ENCODE data around the gene WNT7B.

The WNT7B gene

GRCh38 chr22:45883811-45884170 is 93.2 kb downstream of the WNT7B start:
- H3F3A ChIP-seq (ENCODE audit: low read depth): no peaks in the 10 kb centered on the region
- H3K36me3 ChIP-seq (ENCODE audit: insufficient read depth, low read length): no peaks in the 10 kb centered on the region
- H3K4me3 ChIP-seq (ENCODE audit: low read length, poor library complexity, severe bottlenecking): no peak overlapping the region
- no peaks in the 10 kb centered on the region for H3K27me3 ChIP-seq (ENCODE audit: insufficient read depth, low read length, poor library complexity, severe bottlenecking)
- H3K9me2 ChIP-seq (replicated peaks; ENCODE audit: low read depth, low read length): no peaks in the 10 kb centered on the region
- no peaks in the 10 kb centered on the region for H3K9me3 ChIP-seq (ENCODE audit: insufficient read depth, low read depth, low read length)
- no peak overlapping the region for H3K4me2 ChIP-seq (ENCODE audit: low read depth, low read length, poor library complexity, severe bottlenecking)
- H3K4me1 ChIP-seq (ENCODE audit: insufficient read depth, low read length, poor library complexity, severe bottlenecking): no peaks in the 10 kb centered on the region
- no peak overlapping the region for H3K9ac ChIP-seq (ENCODE audit: low read depth, low read length, poor library complexity, severe bottlenecking)
- H2AFZ ChIP-seq (ENCODE audit: low read length): no peak overlapping the region
- H4K20me1 ChIP-seq (ENCODE audit: insufficient read depth, low read length, poor library complexity, severe bottlenecking): no peaks in the 10 kb centered on the region
- H3K79me2 ChIP-seq (ENCODE audit: insufficient read depth, low read length): no peaks in the 10 kb centered on the region
- TF ChIP-seq, protein P1, sequence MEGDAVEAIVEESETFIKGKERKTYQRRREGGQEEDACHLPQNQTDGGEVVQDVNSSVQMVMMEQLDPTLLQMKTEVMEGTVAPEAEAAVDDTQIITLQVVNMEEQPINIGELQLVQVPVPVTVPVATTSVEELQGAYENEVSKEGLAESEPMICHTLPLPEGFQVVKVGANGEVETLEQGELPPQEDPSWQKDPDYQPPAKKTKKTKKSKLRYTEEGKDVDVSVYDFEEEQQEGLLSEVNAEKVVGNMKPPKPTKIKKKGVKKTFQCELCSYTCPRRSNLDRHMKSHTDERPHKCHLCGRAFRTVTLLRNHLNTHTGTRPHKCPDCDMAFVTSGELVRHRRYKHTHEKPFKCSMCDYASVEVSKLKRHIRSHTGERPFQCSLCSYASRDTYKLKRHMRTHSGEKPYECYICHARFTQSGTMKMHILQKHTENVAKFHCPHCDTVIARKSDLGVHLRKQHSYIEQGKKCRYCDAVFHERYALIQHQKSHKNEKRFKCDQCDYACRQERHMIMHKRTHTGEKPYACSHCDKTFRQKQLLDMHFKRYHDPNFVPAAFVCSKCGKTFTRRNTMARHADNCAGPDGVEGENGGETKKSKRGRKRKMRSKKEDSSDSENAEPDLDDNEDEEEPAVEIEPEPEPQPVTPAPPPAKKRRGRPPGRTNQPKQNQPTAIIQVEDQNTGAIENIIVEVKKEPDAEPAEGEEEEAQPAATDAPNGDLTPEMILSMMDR (conservative IDR thresholded peaks at IDR 0.05; ENCODE audit: low read length): no peak
- no peak for TF ChIP-seq EZH2phosphoT487 (IDR thresholded peaks at IDR 0.05; ENCODE audit: borderline replicate concordance)

- no peaks in the 10 kb centered on the region for H3K4me1 ChIP-seq (ENCODE audit: insufficient read depth, low read length, poor library complexity, severe bottlenecking)
- no peak overlapping the region for H3K9ac ChIP-seq (ENCODE audit: low read depth, low read length, poor library complexity, severe bottlenecking)
- no peak overlapping the region for H2AFZ ChIP-seq (ENCODE audit: low read length)
- H3K4me3 ChIP-seq (ENCODE audit: low read length, poor library complexity, severe bottlenecking): no peak overlapping the region
- no peak overlapping the region for H3K4me2 ChIP-seq (ENCODE audit: low read depth, low read length, poor library complexity, severe bottlenecking)
- no peak for TF ChIP-seq EZH2phosphoT487 (IDR thresholded peaks at IDR 0.05; ENCODE audit: borderline replicate concordance)
- TF ChIP-seq, protein P1 (conservative IDR thresholded peaks at IDR 0.05; ENCODE audit: low read length): no peak
- no peaks in the 10 kb centered on the region for H3K9me2 ChIP-seq (replicated peaks; ENCODE audit: low read depth, low read length)
- H3K9me3 ChIP-seq (ENCODE audit: insufficient read depth, low read depth, low read length): no peaks in the 10 kb centered on the region
- no peaks in the 10 kb centered on the region for H3K27me3 ChIP-seq (ENCODE audit: insufficient read depth, low read length, poor library complexity, severe bottlenecking)
- H3F3A ChIP-seq (ENCODE audit: low read depth): no peaks in the 10 kb centered on the region
- no peaks in the 10 kb centered on the region for H3K79me2 ChIP-seq (ENCODE audit: insufficient read depth, low read length)
- no peaks in the 10 kb centered on the region for H3K36me3 ChIP-seq (ENCODE audit: insufficient read depth, low read length)
- no peaks in the 10 kb centered on the region for H4K20me1 ChIP-seq (ENCODE audit: insufficient read depth, low read length, poor library complexity, severe bottlenecking)
These were observed 93.8 kb downstream of the WNT7B start for GRCh38 chr22:45882881-45883810.

DNA sequence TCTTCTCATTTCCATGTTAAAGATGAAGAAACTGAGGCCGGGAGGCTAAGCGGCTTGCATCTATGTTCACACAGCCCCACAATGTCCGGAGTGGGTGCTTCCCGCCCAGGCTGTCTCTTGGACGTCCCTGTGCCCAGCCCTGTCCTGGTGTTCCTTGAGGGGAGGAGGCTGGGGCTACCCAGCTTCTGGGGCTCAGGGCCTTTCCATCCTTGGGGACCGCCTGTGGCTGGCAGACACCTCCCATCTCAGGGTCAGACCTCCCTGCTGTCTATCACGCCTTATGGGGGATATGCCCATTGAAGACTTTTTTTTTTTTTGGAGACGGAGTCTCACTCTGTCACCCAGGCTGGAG is 95.5 kb downstream of the WNT7B start:
- Histone ChIP-seq H4K20me1 (ENCODE audit: insufficient read depth, low read length, poor library complexity, severe bottlenecking) (no peaks in the 10 kb centered on the region), H3K79me2 (ENCODE audit: insufficient read depth, low read length) (no peaks in the 10 kb centered on the region), H3K9me3 (ENCODE audit: insufficient read depth, low read depth, low read length) (no peaks in the 10 kb centered on the region), H3K36me3 (ENCODE audit: insufficient read depth, low read length) (no peaks in the 10 kb centered on the region), H3F3A (ENCODE audit: low read depth) (no peaks in the 10 kb centered on the region), H3K4me2 (ENCODE audit: low read depth, low read length, poor library complexity, severe bottlenecking) (no peak overlapping the region), H3K27me3 (ENCODE audit: insufficient read depth, low read length, poor library complexity, severe bottlenecking) (no peaks in the 10 kb centered on the region), H3K9me2 (replicated peaks; ENCODE audit: low read depth, low read length) (no peaks in the 10 kb centered on the region), H3K4me1 (ENCODE audit: insufficient read depth, low read length, poor library complexity, severe bottlenecking) (no peaks in the 10 kb centered on the region), H3K4me3 (ENCODE audit: low read length, poor library complexity, severe bottlenecking) (no peak overlapping the region), H3K9ac (ENCODE audit: low read depth, low read length, poor library complexity, severe bottlenecking) (no peak overlapping the region), H2AFZ (ENCODE audit: low read length) (no peak overlapping the region)
- TF ChIP-seq EZH2phosphoT487 (IDR thresholded peaks at IDR 0.05; ENCODE audit: borderline replicate concordance): no peak
- TF ChIP-seq, protein P1 (conservative IDR thresholded peaks at IDR 0.05; ENCODE audit: low read length): no peak

Data from Loucy (cell line).